NCI-H82 treated with DMSO at 0.1 percent for 48 hours (cell line): ENCODE results near the gene UVRAG.
"Not testable (repeated sequence)": the region's sequence is repeated elsewhere in the genome, so short reads cannot be mapped to it uniquely, and the experiment has no call there.

ENCODE experiments used
- DNase-seq: peaks from one replicate; lab custom pipeline; 2025; ENCODE audit not compliant: unreplicated experiment; lab: John Stamatoyannopoulos, UW

The UVRAG gene

DNA sequence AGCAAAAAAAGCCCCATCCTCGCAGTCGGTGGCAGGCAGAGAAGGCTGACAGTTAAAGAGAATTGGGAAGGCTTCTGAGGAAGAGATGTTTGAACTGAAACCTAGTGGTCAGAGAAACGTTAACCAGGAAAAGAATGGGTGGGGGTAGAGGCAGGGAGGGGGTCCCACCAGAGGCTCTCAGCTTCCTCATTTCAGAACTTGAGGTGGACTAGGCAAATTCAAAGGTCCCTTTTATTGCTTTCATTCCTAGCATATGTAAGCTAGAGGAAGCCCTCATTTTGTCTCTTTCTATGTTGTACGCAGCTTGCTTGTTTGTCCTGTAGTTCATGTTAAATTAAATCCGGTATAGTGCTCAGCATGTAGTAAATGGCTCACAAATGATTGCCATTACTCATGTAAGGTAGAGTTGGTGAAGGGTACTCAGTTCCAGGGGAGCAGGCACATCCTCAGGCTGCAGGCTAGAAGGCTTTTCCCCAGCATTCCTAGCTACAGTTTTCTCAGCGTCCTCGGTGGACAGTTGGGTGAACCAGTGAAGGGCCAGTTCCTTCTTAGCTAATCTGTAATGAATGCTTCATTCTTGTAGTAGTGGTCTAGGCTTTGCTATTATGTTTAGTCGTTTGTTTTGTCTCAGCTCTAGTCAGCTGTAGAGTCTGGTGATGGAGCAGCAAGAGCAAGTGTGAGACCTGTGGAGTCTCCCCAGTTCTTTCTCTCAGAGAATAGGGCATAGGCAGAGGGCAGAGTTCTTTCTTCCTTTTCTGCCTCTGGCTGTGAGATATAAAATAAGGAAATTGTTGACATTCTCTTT lies 58.6 kb downstream of the UVRAG start:
- DNase-seq: no peak

GRCh38 chr11:75874684-75875341 lies 59.8 kb downstream of the UVRAG start:
- DNase-seq: no peak

DNA sequence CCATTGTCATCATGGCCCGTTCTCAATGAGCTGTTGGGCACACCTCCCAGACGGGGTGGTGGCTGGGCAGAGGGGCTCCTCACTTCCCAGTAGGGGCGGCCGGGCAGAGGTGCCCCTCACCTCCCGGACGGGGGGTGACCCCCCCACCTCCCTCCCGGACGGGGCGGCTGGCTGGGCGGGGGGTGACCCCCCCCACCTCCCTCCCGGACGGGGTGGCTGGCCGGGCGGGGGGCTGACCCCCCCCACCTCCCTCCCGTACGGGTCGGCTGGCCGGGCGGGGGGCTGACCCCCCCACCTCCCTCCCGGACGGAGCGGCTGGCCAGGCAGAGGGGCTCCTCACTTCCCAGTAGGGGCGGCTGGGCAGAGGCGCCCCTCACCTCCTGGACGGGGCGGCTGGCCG lies 62.3 kb downstream of the UVRAG start:
- DNase-seq: not testable (repeated sequence)

DNA sequence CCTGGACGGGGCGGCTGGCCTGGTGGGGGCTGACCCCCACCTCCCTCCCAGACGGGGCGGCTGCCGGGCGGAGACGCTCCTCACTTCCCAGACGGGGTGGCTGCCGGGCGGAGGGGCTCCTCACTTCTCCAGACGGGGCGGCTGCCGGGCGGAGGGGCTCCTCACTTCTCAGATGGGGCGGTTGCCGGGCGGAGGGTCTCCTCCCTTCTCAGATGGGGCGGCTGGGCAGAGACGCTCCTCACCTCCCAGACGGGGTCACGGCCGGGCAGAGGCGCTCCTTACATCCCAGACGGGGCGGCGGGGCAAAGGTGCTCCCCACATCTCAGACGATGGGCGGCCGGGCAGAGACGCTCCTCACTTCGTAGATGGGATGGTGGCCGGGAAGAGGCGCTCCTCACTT lies 62.9 kb downstream of the UVRAG start:
- not testable (repeated sequence) for DNase-seq

- no peak for DNase-seq
Observed at GRCh38 chr11:75878933-75879332, 63.9 kb downstream of the UVRAG start.

GRCh38 chr11:75879737-75880136 lies 64.7 kb downstream of the UVRAG start:
- no peak for DNase-seq

GRCh38 chr11:75880343-75880742 lies 65.3 kb downstream of the UVRAG start:
- not testable (repeated sequence) for DNase-seq

DNA sequence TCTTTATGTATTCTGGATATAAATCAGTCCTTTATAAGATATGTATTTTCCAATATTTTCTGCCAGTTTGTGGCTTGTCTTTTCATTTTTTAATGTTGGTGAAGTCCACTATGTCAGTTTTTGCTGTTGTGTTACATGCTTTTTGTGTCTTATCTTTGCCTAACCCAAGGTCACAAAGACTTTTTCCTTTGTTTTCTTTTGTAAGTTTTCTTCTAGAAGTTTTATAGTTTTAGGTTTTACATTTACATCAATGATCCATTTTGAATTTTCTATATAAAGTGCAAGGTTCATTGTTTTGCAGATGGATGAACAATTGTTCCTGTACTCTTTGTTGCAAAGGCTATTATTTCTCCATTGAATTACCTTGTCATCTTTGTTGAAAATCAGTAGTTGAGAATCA lies 69.3 kb downstream of the UVRAG start:
- no peak for DNase-seq

GRCh38 chr11:75888416-75888815 lies 73.4 kb downstream of the UVRAG start:
- DNase-seq: no peak

- no peak for DNase-seq
Observed at GRCh38 chr11:75891947-75892739, 77.1 kb downstream of the UVRAG start.

DNA sequence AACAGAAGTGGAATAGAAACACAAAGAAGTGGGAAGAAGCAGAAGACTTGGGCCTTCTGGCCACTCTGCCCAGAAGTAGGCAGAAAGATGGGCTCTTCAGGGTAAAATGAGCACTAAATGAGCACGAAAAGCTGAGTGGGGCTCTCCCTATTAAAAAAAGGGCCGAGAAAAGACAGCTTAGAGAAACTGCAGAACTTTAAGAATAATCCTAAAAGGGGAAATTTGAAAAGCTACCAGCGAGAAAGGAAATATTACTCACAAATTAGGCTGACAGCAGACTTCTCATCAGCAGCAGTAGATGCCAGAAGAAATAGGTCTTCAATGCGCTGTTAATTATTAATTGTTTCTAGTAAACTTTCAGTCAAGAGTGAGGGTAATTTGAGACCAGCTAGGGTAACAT lies 78.2 kb downstream of the UVRAG start:
- no peak for DNase-seq

- no peak for DNase-seq
Observed at GRCh38 chr11:75894036-75894585, 79.1 kb downstream of the UVRAG start.

- DNase-seq: peak; percentile 46
Observed at GRCh38 chr11:75896843-75897419, 81.9 kb downstream of the UVRAG start.

DNA sequence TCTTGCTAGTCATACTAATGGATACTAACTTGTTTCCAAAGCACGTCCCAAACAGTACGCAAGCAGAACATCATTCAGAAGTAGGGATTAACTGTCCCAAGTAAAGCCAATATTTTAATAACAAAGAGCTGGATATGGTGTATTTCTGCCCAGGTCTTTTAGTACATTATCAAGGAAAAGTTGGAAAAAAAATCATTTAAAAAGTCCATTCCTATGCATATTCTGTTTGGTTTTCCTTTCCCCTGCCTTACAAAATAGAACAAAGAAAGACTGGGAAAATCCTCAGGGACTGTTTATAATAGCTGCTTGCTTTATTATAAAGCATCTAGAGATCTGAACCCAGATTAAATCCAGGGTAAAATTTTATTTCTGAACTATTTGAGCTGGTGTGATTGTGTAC lies 83.9 kb downstream of the UVRAG start:
- DNase-seq: no peak

- DNase-seq: no peak
Observed at GRCh38 chr11:75899806-75900205, 84.8 kb downstream of the UVRAG start.

- DNase-seq: no peak
Observed at GRCh38 chr11:75900848-75901247, 85.8 kb downstream of the UVRAG start.

DNA sequence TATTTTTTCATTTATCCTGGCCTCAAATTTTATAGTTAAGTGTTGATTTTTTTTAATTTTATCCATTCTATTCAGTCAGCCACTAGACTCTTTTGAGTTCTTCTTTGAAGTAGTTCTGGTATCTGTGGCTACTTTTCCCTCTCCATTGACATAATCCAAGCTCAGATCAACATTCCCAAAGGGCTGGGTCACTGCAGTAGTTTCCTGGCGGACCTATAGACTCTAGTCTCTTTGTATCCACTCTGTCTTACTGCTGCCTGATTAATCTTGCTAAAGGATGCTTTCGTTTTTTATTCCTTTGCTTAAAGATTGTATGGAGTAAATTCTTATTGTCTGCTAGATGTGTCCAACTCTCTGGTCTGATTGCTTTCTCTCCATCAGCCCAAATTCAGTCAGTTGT lies 87.6 kb downstream of the UVRAG start:
- no peak for DNase-seq

- DNase-seq: no peak
Observed at GRCh38 chr11:75903276-75903675, 88.3 kb downstream of the UVRAG start.

- DNase-seq: no peak
Observed at GRCh38 chr11:75905434-75905833, 90.4 kb downstream of the UVRAG start.

GRCh38 chr11:75907906-75908527 lies 93.0 kb downstream of the UVRAG start:
- no peak for DNase-seq
